Measurements from ENCODE around the gene SOX9.

The SOX9 gene

GRCh38 chr17:72126575-72127486 is 6.0 kb downstream of the SOX9 start:
- peaks cover 0 to under 1% (median 0%) of the 10 kb centered on the region in 5 experiments for H3K9me3 ChIP-seq (ENCODE audit: control extremely low read depth in 1 of 5, control insufficient read depth in 4 of 5, insufficient read depth in 2 of 5, low read depth in 1 of 5, low read length in 4 of 5)

GRCh38 chr17:72128039-72128438 is 7.2 kb downstream of the SOX9 start:
- H3K9me3 ChIP-seq (ENCODE audit: control extremely low read depth in 1 of 5, control insufficient read depth in 4 of 5, insufficient read depth in 2 of 5, low read depth in 1 of 5, low read length in 4 of 5), result no peaks in the 10 kb centered on the region
- H3K36me3 ChIP-seq (ENCODE audit: control insufficient read depth in 4 of 4, insufficient read depth in 4 of 4, low read length in 3 of 4), result no peaks in the 10 kb centered on the region
- peaks cover 0 to 1% (median under 1%) of the 10 kb centered on the region in 4 experiments for H3K4me1 ChIP-seq (ENCODE audit: control extremely low read depth in 1 of 4, control insufficient read depth in 4 of 4, insufficient read depth in 4 of 4, low read length in 3 of 4)
- DNase-seq, result no peak
- POLR2A ChIA-PET, result no interaction called here
- H3K27ac ChIP-seq (ENCODE audit: insufficient read depth in 1 of 2, low read depth in 1 of 2, low read length in 2 of 2, poor library complexity in 1 of 2, severe bottlenecking in 2 of 2), result no peak overlapping the region
- H3K4me3 ChIP-seq (ENCODE audit: control insufficient read depth in 1 of 7, extremely low read depth in 1 of 7, insufficient read depth in 4 of 7, low read depth in 2 of 7, low read length in 6 of 7), result no peak overlapping the region
- WGBS (ENCODE audit: insufficient coverage), result 82% methylated on average over 1 of the region's 3 CpGs
- peaks cover 9 to 62% (median 25%) of the 10 kb centered on the region in 5 experiments for H3K27me3 ChIP-seq (replicated peaks in 2 of 5; ENCODE audit: control insufficient read depth in 4 of 5, insufficient read depth in 5 of 5, low read length in 4 of 5)
- CTCF ChIA-PET, result no interaction called here

More at GRCh38 chr17:72126575-72127486, 6.0 kb downstream of the SOX9 start:
- CTCF ChIA-PET, result no interaction called here
- Histone ChIP-seq H3K4me1 (ENCODE audit: control extremely low read depth in 1 of 4, control insufficient read depth in 4 of 4, insufficient read depth in 4 of 4, low read length in 3 of 4) (peaks cover 0 to 11% (median 5%) of the 10 kb centered on the region in 4 experiments), H3K27me3 (replicated peaks in 2 of 5; ENCODE audit: control insufficient read depth in 4 of 5, insufficient read depth in 5 of 5, low read length in 4 of 5) (peaks cover 12 to 73% (median 30%) of the 10 kb centered on the region in 5 experiments), H3K4me3 (ENCODE audit: control insufficient read depth in 1 of 7, extremely low read depth in 1 of 7, insufficient read depth in 4 of 7, low read depth in 2 of 7, low read length in 6 of 7) (no peak overlapping the region), H3K36me3 (ENCODE audit: control insufficient read depth in 4 of 4, insufficient read depth in 4 of 4, low read length in 3 of 4) (no peaks in the 10 kb centered on the region), H3K27ac (ENCODE audit: insufficient read depth in 1 of 2, low read depth in 1 of 2, low read length in 2 of 2, poor library complexity in 1 of 2, severe bottlenecking in 2 of 2) (no peak overlapping the region)
- DNase-seq, result no peak
- POLR2A ChIA-PET, result no interaction called here
- WGBS (ENCODE audit: insufficient coverage), result 72% methylated on average over 6 of the region's 8 CpGs

GRCh38 chr17:72134608-72135394 is 14.0 kb downstream of the SOX9 start:
- Histone ChIP-seq H3K36me3 (ENCODE audit: control insufficient read depth in 4 of 4, insufficient read depth in 4 of 4, low read length in 3 of 4) (no peaks in the 10 kb centered on the region), H3K9me3 (ENCODE audit: control extremely low read depth in 1 of 5, control insufficient read depth in 4 of 5, insufficient read depth in 2 of 5, low read depth in 1 of 5, low read length in 4 of 5) (no peaks in the 10 kb centered on the region), H3K4me3 (ENCODE audit: control insufficient read depth in 1 of 7, extremely low read depth in 1 of 7, insufficient read depth in 4 of 7, low read depth in 2 of 7, low read length in 6 of 7) (no peak overlapping the region), H3K27ac (ENCODE audit: insufficient read depth in 1 of 2, low read depth in 1 of 2, low read length in 2 of 2, poor library complexity in 1 of 2, severe bottlenecking in 2 of 2) (no peak overlapping the region), H3K4me1 (ENCODE audit: control extremely low read depth in 1 of 4, control insufficient read depth in 4 of 4, insufficient read depth in 4 of 4, low read length in 3 of 4) (no peaks in the 10 kb centered on the region), H3K27me3 (replicated peaks in 2 of 5; ENCODE audit: control insufficient read depth in 4 of 5, insufficient read depth in 5 of 5, low read length in 4 of 5) (peaks cover 0 to 16% (median 3%) of the 10 kb centered on the region in 5 experiments)
- CTCF ChIA-PET, result no interaction called here
- POLR2A ChIA-PET, result no interaction called here
- WGBS (ENCODE audit: insufficient coverage), result 55% methylated on average over 7 of the region's 7 CpGs
- DNase-seq, result no peak

- H3K4me1 ChIP-seq (ENCODE audit: control extremely low read depth in 1 of 4, control insufficient read depth in 4 of 4, insufficient read depth in 4 of 4, low read length in 3 of 4), result no peaks in the 10 kb centered on the region
- ChIA-PET POLR2A (no interaction called here), CTCF (no interaction called here)
- WGBS (ENCODE audit: insufficient coverage), result 80% methylated on average over 4 of the region's 5 CpGs
- no peak for DNase-seq
- peaks cover 0 to 17% (median 3%) of the 10 kb centered on the region in 5 experiments for H3K27me3 ChIP-seq (replicated peaks in 2 of 5; ENCODE audit: control insufficient read depth in 4 of 5, insufficient read depth in 5 of 5, low read length in 4 of 5)
- H3K9me3 ChIP-seq (ENCODE audit: control extremely low read depth in 1 of 5, control insufficient read depth in 4 of 5, insufficient read depth in 2 of 5, low read depth in 1 of 5, low read length in 4 of 5), result no peaks in the 10 kb centered on the region
- no peaks in the 10 kb centered on the region for H3K36me3 ChIP-seq (ENCODE audit: control insufficient read depth in 4 of 4, insufficient read depth in 4 of 4, low read length in 3 of 4)
- no peak overlapping the region for H3K4me3 ChIP-seq (ENCODE audit: control insufficient read depth in 1 of 7, extremely low read depth in 1 of 7, insufficient read depth in 4 of 7, low read depth in 2 of 7, low read length in 6 of 7)
- no peak overlapping the region for H3K27ac ChIP-seq (ENCODE audit: insufficient read depth in 1 of 2, low read depth in 1 of 2, low read length in 2 of 2, poor library complexity in 1 of 2, severe bottlenecking in 2 of 2)
Observed at GRCh38 chr17:72135546-72136325, 14.9 kb downstream of the SOX9 start.

- ChIA-PET POLR2A (no interaction called here), CTCF (no interaction called here)
- no peak for DNase-seq
- no peaks in the 10 kb centered on the region for H3K4me1 ChIP-seq (ENCODE audit: control extremely low read depth in 1 of 4, control insufficient read depth in 4 of 4, insufficient read depth in 4 of 4, low read length in 3 of 4)
- H3K4me3 ChIP-seq (ENCODE audit: control insufficient read depth in 1 of 7, extremely low read depth in 1 of 7, insufficient read depth in 4 of 7, low read depth in 2 of 7, low read length in 6 of 7), result no peak overlapping the region
- H3K9me3 ChIP-seq (ENCODE audit: control extremely low read depth in 1 of 5, control insufficient read depth in 4 of 5, insufficient read depth in 2 of 5, low read depth in 1 of 5, low read length in 4 of 5), result no peaks in the 10 kb centered on the region
- H3K36me3 ChIP-seq (ENCODE audit: control insufficient read depth in 4 of 4, insufficient read depth in 4 of 4, low read length in 3 of 4), result no peaks in the 10 kb centered on the region
- peaks cover 0 to 17% (median 3%) of the 10 kb centered on the region in 5 experiments for H3K27me3 ChIP-seq (replicated peaks in 2 of 5; ENCODE audit: control insufficient read depth in 4 of 5, insufficient read depth in 5 of 5, low read length in 4 of 5)
- 98% methylated on average over 5 of the region's 5 CpGs for WGBS (ENCODE audit: insufficient coverage)
- no peak overlapping the region for H3K27ac ChIP-seq (ENCODE audit: insufficient read depth in 1 of 2, low read depth in 1 of 2, low read length in 2 of 2, poor library complexity in 1 of 2, severe bottlenecking in 2 of 2)
Observed at GRCh38 chr17:72136692-72137091, 15.9 kb downstream of the SOX9 start.

- CTCF ChIA-PET, result no interaction called here
- 84% methylated on average over 8 of the region's 9 CpGs for WGBS (ENCODE audit: insufficient coverage)
- peaks cover 0 to 17% (median 3%) of the 10 kb centered on the region in 5 experiments for H3K27me3 ChIP-seq (replicated peaks in 2 of 5; ENCODE audit: control insufficient read depth in 4 of 5, insufficient read depth in 5 of 5, low read length in 4 of 5)
Observed at GRCh38 chr17:72137161-72137560, 16.3 kb downstream of the SOX9 start.

More at GRCh38 chr17:72137161-72137560, 16.3 kb downstream of the SOX9 start:
- no peak overlapping the region for H3K4me3 ChIP-seq (ENCODE audit: control insufficient read depth in 1 of 7, extremely low read depth in 1 of 7, insufficient read depth in 4 of 7, low read depth in 2 of 7, low read length in 6 of 7)
- no peaks in the 10 kb centered on the region for H3K36me3 ChIP-seq (ENCODE audit: control insufficient read depth in 4 of 4, insufficient read depth in 4 of 4, low read length in 3 of 4)
- H3K4me1 ChIP-seq (ENCODE audit: control extremely low read depth in 1 of 4, control insufficient read depth in 4 of 4, insufficient read depth in 4 of 4, low read length in 3 of 4), result no peaks in the 10 kb centered on the region
- POLR2A ChIA-PET, result no interaction called here
- no peak for DNase-seq
- H3K27ac ChIP-seq (ENCODE audit: insufficient read depth in 1 of 2, low read depth in 1 of 2, low read length in 2 of 2, poor library complexity in 1 of 2, severe bottlenecking in 2 of 2), result no peak overlapping the region
- H3K9me3 ChIP-seq (ENCODE audit: control extremely low read depth in 1 of 5, control insufficient read depth in 4 of 5, insufficient read depth in 2 of 5, low read depth in 1 of 5, low read length in 4 of 5), result no peaks in the 10 kb centered on the region
